ENCODE results near the gene CYB5R3. TPM values are rescaled to one million over a fixed set of nuclear protein-coding genes. Genes with fewer than 3 reads are reported as not detected.

The CYB5R3 gene
- polyA plus RNA-seq, 3 donors, result 49.7 to 76.4 (median 54.0) TPM

DNA sequence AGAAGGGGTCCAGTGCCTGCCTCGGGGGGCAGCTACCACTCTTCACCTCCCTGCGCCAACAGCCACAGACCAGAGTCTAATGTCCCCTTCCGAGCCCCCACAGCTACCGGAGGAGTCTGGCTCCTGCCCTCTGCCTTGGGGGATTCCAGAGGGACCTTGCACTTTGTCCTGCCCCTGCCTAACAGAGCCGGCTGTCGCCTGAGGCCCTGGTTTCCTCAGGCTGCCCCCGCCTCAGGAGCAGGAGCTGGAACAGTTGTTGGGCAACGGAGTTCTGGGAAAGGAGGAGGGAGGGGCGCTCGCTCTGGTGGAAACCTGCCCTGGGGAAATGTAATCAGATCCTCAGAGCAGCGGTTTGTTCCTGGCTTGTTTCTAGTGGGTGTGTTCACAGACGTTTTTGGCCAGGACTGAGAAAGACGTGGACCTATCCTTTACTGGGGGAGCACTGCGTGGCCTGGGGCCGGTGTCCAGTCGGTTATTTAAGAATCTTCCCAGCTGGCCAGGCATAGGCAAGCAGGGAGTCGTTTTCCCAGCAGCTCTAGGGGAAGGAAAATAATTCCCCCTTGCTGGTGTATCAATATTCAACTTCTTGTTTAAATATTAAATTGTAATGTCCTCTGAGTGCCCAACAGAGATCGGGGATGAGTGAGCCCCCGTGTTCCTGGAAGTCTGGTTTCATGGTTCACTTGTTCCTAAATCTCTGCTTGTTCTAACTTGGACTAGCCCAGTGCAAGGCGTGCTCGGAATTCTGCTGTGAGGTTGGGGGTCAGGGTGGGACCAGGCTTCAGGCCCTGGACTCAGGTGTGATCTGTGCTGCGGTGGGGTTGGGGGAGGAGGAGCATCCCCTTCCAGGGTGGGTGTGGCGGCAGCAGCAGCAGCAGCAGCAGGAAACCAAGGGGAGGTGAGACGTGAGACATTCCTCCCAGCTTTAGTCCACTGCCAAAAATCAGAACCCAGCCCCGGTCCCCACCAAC is 39.3 kb upstream of the CYB5R3 start:
- intact Hi-C loops (cut with micrococcal nuclease), result no loop called here
- Histone ChIP-seq H3K4me1 (ENCODE audit: control insufficient read depth in 1 of 2, insufficient read depth in 2 of 2, low read length in 2 of 2) (peaks cover 0 to 3% of the 10 kb centered on the region in 2 donors), H4K20me1 (ENCODE audit: insufficient read depth, low read length) (no peaks in the 10 kb centered on the region), H3K9me3 (replicated peaks in 1 of 2; ENCODE audit: control insufficient read depth in 1 of 2, insufficient read depth in 1 of 2, low read length in 2 of 2) (no peaks in the 10 kb centered on the region), H3K36me3 (replicated peaks in 1 of 2; ENCODE audit: control insufficient read depth in 1 of 2, insufficient read depth in 2 of 2, low read length in 2 of 2) (no peaks in the 10 kb centered on the region), H3K4me2 (replicated peaks; ENCODE audit: extremely low read depth, low read length, poor library complexity, severe bottlenecking) (no peak overlapping the region), H3K27me3 (ENCODE audit: control insufficient read depth in 2 of 2, insufficient read depth in 2 of 2, low read length in 2 of 2) (no peaks in the 10 kb centered on the region), H2AFZ (ENCODE audit: insufficient read depth, low read depth, low read length, poor library complexity, severe bottlenecking) (no peak overlapping the region), H3K9ac (ENCODE audit: insufficient read depth, low read length, poor library complexity, severe bottlenecking) (no peak overlapping the region), H3K27ac (ENCODE audit: low read depth in 1 of 2, low read length in 2 of 2) (no peak overlapping the region), H3K4me3 (replicated peaks in 1 of 3; ENCODE audit: low read depth in 2 of 3, low read length in 3 of 3) (no peak overlapping the region), H3K79me2 (ENCODE audit: insufficient read depth, low read length) (no peaks in the 10 kb centered on the region)
- TF ChIP-seq, protein P1, sequence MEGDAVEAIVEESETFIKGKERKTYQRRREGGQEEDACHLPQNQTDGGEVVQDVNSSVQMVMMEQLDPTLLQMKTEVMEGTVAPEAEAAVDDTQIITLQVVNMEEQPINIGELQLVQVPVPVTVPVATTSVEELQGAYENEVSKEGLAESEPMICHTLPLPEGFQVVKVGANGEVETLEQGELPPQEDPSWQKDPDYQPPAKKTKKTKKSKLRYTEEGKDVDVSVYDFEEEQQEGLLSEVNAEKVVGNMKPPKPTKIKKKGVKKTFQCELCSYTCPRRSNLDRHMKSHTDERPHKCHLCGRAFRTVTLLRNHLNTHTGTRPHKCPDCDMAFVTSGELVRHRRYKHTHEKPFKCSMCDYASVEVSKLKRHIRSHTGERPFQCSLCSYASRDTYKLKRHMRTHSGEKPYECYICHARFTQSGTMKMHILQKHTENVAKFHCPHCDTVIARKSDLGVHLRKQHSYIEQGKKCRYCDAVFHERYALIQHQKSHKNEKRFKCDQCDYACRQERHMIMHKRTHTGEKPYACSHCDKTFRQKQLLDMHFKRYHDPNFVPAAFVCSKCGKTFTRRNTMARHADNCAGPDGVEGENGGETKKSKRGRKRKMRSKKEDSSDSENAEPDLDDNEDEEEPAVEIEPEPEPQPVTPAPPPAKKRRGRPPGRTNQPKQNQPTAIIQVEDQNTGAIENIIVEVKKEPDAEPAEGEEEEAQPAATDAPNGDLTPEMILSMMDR (IDR thresholded peaks at IDR 0.05), result no peak
- Mint-ChIP-seq H3K4me3 (no peak overlapping the region), H3K36me3 (no peaks in the 10 kb centered on the region), H3K9me3 (no peaks in the 10 kb centered on the region), H3K27me3 (ENCODE audit: low read depth in 3 of 3) (peaks cover 2 to 7% (median 3%) of the 10 kb centered on the region in 3 donors), H3K27ac (no peak overlapping the region), H3K4me1 (peaks cover 11% of the 10 kb centered on the region)
- 75% methylated on average over 14 of the region's 25 CpGs for WGBS (ENCODE audit: insufficient coverage)
- DNase-seq, result no peak

DNA sequence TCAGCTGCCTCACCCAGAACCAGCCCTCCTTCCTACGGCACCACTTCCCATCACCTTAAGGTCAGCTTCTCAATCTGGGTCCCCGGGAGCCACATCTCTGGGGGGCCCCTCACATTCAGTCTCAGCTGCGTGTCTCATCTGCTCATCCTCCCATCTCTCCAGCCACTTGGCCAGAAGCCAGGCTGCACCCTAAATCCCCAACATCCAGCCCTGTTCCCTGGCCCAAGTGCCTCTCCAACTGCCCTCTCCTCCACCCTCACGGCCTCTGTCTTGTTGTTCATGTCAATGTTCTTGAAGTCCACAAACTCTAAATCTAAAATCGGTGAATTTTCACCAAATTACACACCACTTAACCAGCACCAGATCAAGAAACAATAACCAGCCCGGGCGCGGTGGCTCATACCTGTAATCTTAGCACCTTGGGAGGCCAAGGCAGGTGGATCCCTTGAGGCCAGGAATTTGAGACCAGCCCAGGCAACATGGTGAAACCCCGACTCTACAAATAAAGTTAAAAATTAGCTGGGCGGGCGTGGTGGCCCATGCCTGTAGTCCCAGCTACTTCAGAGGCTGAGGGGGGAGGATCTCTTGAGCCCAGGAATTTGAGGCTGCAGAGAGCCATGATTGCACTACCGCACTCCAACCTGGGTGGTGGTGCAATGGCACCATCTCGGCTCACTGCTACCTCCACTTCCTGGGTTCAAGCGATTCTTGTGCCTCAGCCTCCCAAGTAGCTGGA is 37.7 kb upstream of the CYB5R3 start:
- Histone ChIP-seq H2AFZ (ENCODE audit: insufficient read depth, low read depth, low read length, poor library complexity, severe bottlenecking) (no peak overlapping the region), H3K4me1 (ENCODE audit: control insufficient read depth in 1 of 2, insufficient read depth in 2 of 2, low read length in 2 of 2) (no peaks in the 10 kb centered on the region), H3K4me3 (replicated peaks in 1 of 3; ENCODE audit: low read depth in 2 of 3, low read length in 3 of 3) (no peak overlapping the region), H3K27ac (ENCODE audit: low read depth in 1 of 2, low read length in 2 of 2) (no peak overlapping the region), H4K20me1 (ENCODE audit: insufficient read depth, low read length) (no peaks in the 10 kb centered on the region), H3K9me3 (replicated peaks in 1 of 2; ENCODE audit: control insufficient read depth in 1 of 2, insufficient read depth in 1 of 2, low read length in 2 of 2) (no peaks in the 10 kb centered on the region), H3K27me3 (ENCODE audit: control insufficient read depth in 2 of 2, insufficient read depth in 2 of 2, low read length in 2 of 2) (no peaks in the 10 kb centered on the region), H3K9ac (ENCODE audit: insufficient read depth, low read length, poor library complexity, severe bottlenecking) (no peak overlapping the region), H3K36me3 (replicated peaks in 1 of 2; ENCODE audit: control insufficient read depth in 1 of 2, insufficient read depth in 2 of 2, low read length in 2 of 2) (no peaks in the 10 kb centered on the region), H3K4me2 (replicated peaks; ENCODE audit: extremely low read depth, low read length, poor library complexity, severe bottlenecking) (no peak overlapping the region), H3K79me2 (ENCODE audit: insufficient read depth, low read length) (no peaks in the 10 kb centered on the region)
- no peaks in the 10 kb centered on the region for H3K36me3 Mint-ChIP-seq
- no peaks in the 10 kb centered on the region for H3K9me3 Mint-ChIP-seq
- WGBS (ENCODE audit: insufficient coverage), result 98% methylated on average over 12 of the region's 14 CpGs
- intact Hi-C loops (cut with micrococcal nuclease), result no loop called here
- H3K27ac Mint-ChIP-seq, result peak overlapping the region in 1 of 7 donors; percentile 22
- DNase-seq, result no peak
- H3K27me3 Mint-ChIP-seq (ENCODE audit: low read depth in 3 of 3), result peaks cover 3 to 7% (median 3%) of the 10 kb centered on the region in 3 donors
- no peak overlapping the region for H3K4me3 Mint-ChIP-seq
- TF ChIP-seq, protein P1 (IDR thresholded peaks at IDR 0.05), result no peak
- H3K4me1 Mint-ChIP-seq, result peaks cover 5% of the 10 kb centered on the region
